Measurements from ENCODE around the gene FAM167B. TPM values are rescaled to one million over a fixed set of nuclear protein-coding genes. Genes with fewer than 3 reads are reported as not detected.

The FAM167B gene
- total RNA-seq, 1 donor from 2014 or later: 0.57 TPM

- Mint-ChIP-seq H3K36me3 (ENCODE audit: low read depth) (peaks cover 14% of the 10 kb centered on the region), H3K4me1 (ENCODE audit: low read depth) (peaks cover 5% of the 10 kb centered on the region), H3K27me3 (ENCODE audit: insufficient read depth) (no peaks in the 10 kb centered on the region), H3K27ac (no peak overlapping the region), H3K4me3 (no peak overlapping the region), H3K9me3 (no peaks in the 10 kb centered on the region)
- DNase-seq (ENCODE audit: low spot score): no peak
- intact Hi-C loops (cut with micrococcal nuclease): no loop called here
Measured at GRCh38 chr1:32234792-32235191, 12.2 kb upstream of the FAM167B start.

GRCh38 chr1:32239337-32239736 lies 7.7 kb upstream of the FAM167B start:
- intact Hi-C loops (cut with micrococcal nuclease): no loop called here
- Mint-ChIP-seq H3K27ac (no peak overlapping the region), H3K4me1 (ENCODE audit: low read depth) (peaks cover 17% of the 10 kb centered on the region), H3K36me3 (ENCODE audit: low read depth) (peaks cover 5% of the 10 kb centered on the region), H3K9me3 (no peaks in the 10 kb centered on the region), H3K27me3 (ENCODE audit: insufficient read depth) (no peaks in the 10 kb centered on the region), H3K4me3 (peak overlapping the region; percentile 82)
- no peak for DNase-seq (ENCODE audit: low spot score)

GRCh38 chr1:32239790-32240139 lies 7.3 kb upstream of the FAM167B start:
- intact Hi-C loops (cut with micrococcal nuclease): loop anchor here (1.0 to 2.0 kb wide), 2 partner anchors 9 to 51 kb away; no protein-coding TSS in a partner anchor
- peaks cover 5% of the 10 kb centered on the region for H3K36me3 Mint-ChIP-seq (ENCODE audit: low read depth)
- no peaks in the 10 kb centered on the region for H3K27me3 Mint-ChIP-seq (ENCODE audit: insufficient read depth)
- no peak overlapping the region for H3K27ac Mint-ChIP-seq
- peak overlapping the region; percentile 82 for H3K4me3 Mint-ChIP-seq
- H3K9me3 Mint-ChIP-seq: no peaks in the 10 kb centered on the region
- no peak for DNase-seq (ENCODE audit: low spot score)
- H3K4me1 Mint-ChIP-seq (ENCODE audit: low read depth): peaks cover 17% of the 10 kb centered on the region

- no peak overlapping the region for H3K27ac Mint-ChIP-seq
- no peak for DNase-seq (ENCODE audit: low spot score)
Measured at GRCh38 chr1:32240140-32240951, 6.7 kb upstream of the FAM167B start.

GRCh38 chr1:32241001-32241763 lies 5.8 kb upstream of the FAM167B start:
- no peak overlapping the region for H3K27ac Mint-ChIP-seq
- no peaks in the 10 kb centered on the region for H3K27me3 Mint-ChIP-seq (ENCODE audit: insufficient read depth)

More at GRCh38 chr1:32240140-32240951, 6.7 kb upstream of the FAM167B start:
- Mint-ChIP-seq H3K4me3 (peak overlapping the region; percentile 82), H3K4me1 (ENCODE audit: low read depth) (peaks cover 17% of the 10 kb centered on the region), H3K27me3 (ENCODE audit: insufficient read depth) (no peaks in the 10 kb centered on the region), H3K36me3 (ENCODE audit: low read depth) (peaks cover 5% of the 10 kb centered on the region), H3K9me3 (no peaks in the 10 kb centered on the region)
- intact Hi-C loops (cut with micrococcal nuclease): loop anchor here (1.0 to 2.0 kb wide), 2 partner anchors 8 to 50 kb away; no protein-coding TSS in a partner anchor

GRCh38 chr1:32242341-32242851 lies 4.6 kb upstream of the FAM167B start:
- Mint-ChIP-seq H3K9me3 (no peaks in the 10 kb centered on the region), H3K36me3 (ENCODE audit: low read depth) (no peaks in the 10 kb centered on the region), H3K4me1 (ENCODE audit: low read depth) (peaks cover 25% of the 10 kb centered on the region), H3K27me3 (ENCODE audit: insufficient read depth) (no peaks in the 10 kb centered on the region), H3K27ac (no peak overlapping the region), H3K4me3 (no peak overlapping the region)
- intact Hi-C loops (cut with micrococcal nuclease): no loop called here
- DNase-seq (ENCODE audit: low spot score): no peak

More at GRCh38 chr1:32241001-32241763, 5.8 kb upstream of the FAM167B start:
- Mint-ChIP-seq H3K9me3 (no peaks in the 10 kb centered on the region), H3K4me3 (peak overlapping the region; percentile 82), H3K4me1 (ENCODE audit: low read depth) (peaks cover 17% of the 10 kb centered on the region), H3K36me3 (ENCODE audit: low read depth) (peaks cover under 1% of the 10 kb centered on the region)
- DNase-seq (ENCODE audit: low spot score): no peak
- intact Hi-C loops (cut with micrococcal nuclease): loop anchor here (2.0 kb wide), 1 partner anchor 50 kb away; no protein-coding TSS in a partner anchor

GRCh38 chr1:32247452-32247851 lies 430 bp downstream of the FAM167B start:
- no peaks in the 10 kb centered on the region for H3K27me3 Mint-ChIP-seq (ENCODE audit: insufficient read depth)
- H3K36me3 Mint-ChIP-seq (ENCODE audit: low read depth): peaks cover 8% of the 10 kb centered on the region
- DNase-seq (ENCODE audit: low spot score): no peak
- H3K9me3 Mint-ChIP-seq: no peaks in the 10 kb centered on the region
- H3K4me1 Mint-ChIP-seq (ENCODE audit: low read depth): peaks cover 46% of the 10 kb centered on the region
- peak overlapping the region; percentile 95 for H3K27ac Mint-ChIP-seq
- intact Hi-C loops (cut with micrococcal nuclease): no loop called here
- H3K4me3 Mint-ChIP-seq: no peak overlapping the region

GRCh38 chr1:32247983-32248889 lies 1.2 kb downstream of the FAM167B start:
- H3K36me3 Mint-ChIP-seq (ENCODE audit: low read depth): peaks cover 14% of the 10 kb centered on the region
- peaks cover 51% of the 10 kb centered on the region for H3K4me1 Mint-ChIP-seq (ENCODE audit: low read depth)
- intact Hi-C loops (cut with micrococcal nuclease): loop anchor here (1.0 kb wide), 3 partner anchors 8 to 44 kb away; partner anchors contain the start of gene HDAC1
- DNase-seq (ENCODE audit: low spot score): peak; percentile 73
- H3K9me3 Mint-ChIP-seq: no peaks in the 10 kb centered on the region
- H3K4me3 Mint-ChIP-seq: peak overlapping the region; percentile 46
- H3K27me3 Mint-ChIP-seq (ENCODE audit: insufficient read depth): no peaks in the 10 kb centered on the region
- peak overlapping the region; percentile 95 for H3K27ac Mint-ChIP-seq

GRCh38 chr1:32249831-32250525 lies 3.0 kb downstream of the FAM167B start:
- peaks cover 63% of the 10 kb centered on the region for H3K4me1 Mint-ChIP-seq (ENCODE audit: low read depth)
- peak; percentile 78 for DNase-seq (ENCODE audit: low spot score)
- peak overlapping the region; percentile 92 for H3K27ac Mint-ChIP-seq
- peak overlapping the region; percentile 99 for H3K4me3 Mint-ChIP-seq
- H3K36me3 Mint-ChIP-seq (ENCODE audit: low read depth): peaks cover 21% of the 10 kb centered on the region
- no peaks in the 10 kb centered on the region for H3K9me3 Mint-ChIP-seq
- intact Hi-C loops (cut with micrococcal nuclease): loop anchor here (1.0 to 10.0 kb wide), 6 partner anchors 24 to 735 kb away; partner anchors contain the start of genes EIF3I, MARCKSL1 and TMEM234
- no peaks in the 10 kb centered on the region for H3K27me3 Mint-ChIP-seq (ENCODE audit: insufficient read depth)

GRCh38 chr1:32250893-32251716 lies 4.1 kb downstream of the FAM167B start, which contains the start of gene LCK:
Gene LCK (plus strand): TSS chr1:32251265. CDS start chr1:32274330, 23,065 bp downstream.
- peak within 1 kb of the TSS; percentile 99 for H3K4me3 Mint-ChIP-seq
- intact Hi-C loops (cut with micrococcal nuclease): loop anchor here (1.0 to 10.0 kb wide), 6 partner anchors 23 to 734 kb away; partner anchors contain the start of genes IQCC and MARCKSL1
- peaks cover 70% of the 10 kb centered on the region for H3K4me1 Mint-ChIP-seq (ENCODE audit: low read depth)
- no peaks in the 10 kb centered on the region for H3K27me3 Mint-ChIP-seq (ENCODE audit: insufficient read depth)
- H3K27ac Mint-ChIP-seq: peak within 1 kb of the TSS; percentile 92
- no peaks in the 10 kb centered on the region for H3K9me3 Mint-ChIP-seq
- peak; percentile 53 for DNase-seq (ENCODE audit: low spot score)
- H3K36me3 Mint-ChIP-seq (ENCODE audit: low read depth): peaks cover 26% of the 10 kb centered on the region
